ENCODE measurements around the gene NSF.
"Not testable (repeated sequence)": the region's sequence is repeated elsewhere in the genome, so short reads cannot be mapped to it uniquely, and the experiment has no call there.

NSF gene

GRCh38 chr17:46773676-46774075 lies 183.2 kb downstream of the NSF start:
- no peak for DNase-seq (ENCODE audit: low read depth in 3 of 3)

- no peak for DNase-seq (ENCODE audit: low read depth in 3 of 3)
These were observed 183.8 kb downstream of the NSF start for GRCh38 chr17:46774108-46774737.

- no peak for DNase-seq (ENCODE audit: low read depth in 3 of 3)
These were observed 186.0 kb downstream of the NSF start for GRCh38 chr17:46776298-46777005.

GRCh38 chr17:46777943-46778915 lies 187.8 kb downstream of the NSF start:
- DNase-seq (ENCODE audit: low read depth in 3 of 3): no peak

GRCh38 chr17:46780003-46780373 lies 189.5 kb downstream of the NSF start:
- no peak for DNase-seq (ENCODE audit: low read depth in 3 of 3)

GRCh38 chr17:46782250-46782953 lies 191.9 kb downstream of the NSF start:
- DNase-seq (ENCODE audit: low read depth in 3 of 3): no peak

- DNase-seq (ENCODE audit: low read depth in 3 of 3): no peak
These were observed 192.6 kb downstream of the NSF start for GRCh38 chr17:46783031-46783593.

GRCh38 chr17:46785696-46786095 lies 195.2 kb downstream of the NSF start:
- no peak for DNase-seq (ENCODE audit: low read depth in 3 of 3)

- no peak for DNase-seq (ENCODE audit: low read depth in 3 of 3)
These were observed 197.0 kb downstream of the NSF start for GRCh38 chr17:46787478-46787877.

- DNase-seq (ENCODE audit: low read depth in 3 of 3): no peak
These were observed 197.8 kb downstream of the NSF start for GRCh38 chr17:46788300-46788699.

GRCh38 chr17:46788796-46789195 lies 198.3 kb downstream of the NSF start:
- no peak for DNase-seq (ENCODE audit: low read depth in 3 of 3)

- no peak for DNase-seq (ENCODE audit: low read depth in 3 of 3)
These were observed 199.1 kb downstream of the NSF start for GRCh38 chr17:46789610-46790009.

- no peak for DNase-seq (ENCODE audit: low read depth in 3 of 3)
These were observed 199.7 kb downstream of the NSF start for GRCh38 chr17:46790216-46790615.

- no peak for DNase-seq (ENCODE audit: low read depth in 3 of 3)
These were observed 201.1 kb downstream of the NSF start for GRCh38 chr17:46791531-46791930.

- DNase-seq (ENCODE audit: low read depth in 3 of 3): no peak
These were observed 201.6 kb downstream of the NSF start for GRCh38 chr17:46792071-46792470.

GRCh38 chr17:46793023-46793422 lies 202.6 kb downstream of the NSF start:
- not testable (repeated sequence) for DNase-seq (ENCODE audit: low read depth in 3 of 3)

- DNase-seq (ENCODE audit: low read depth in 3 of 3): no peak
These were observed 203.1 kb downstream of the NSF start for GRCh38 chr17:46793541-46793940.

- DNase-seq (ENCODE audit: low read depth in 3 of 3): no peak
These were observed 203.8 kb downstream of the NSF start for GRCh38 chr17:46794318-46794717.

- DNase-seq (ENCODE audit: low read depth in 3 of 3): no peak
These were observed 205.0 kb downstream of the NSF start for GRCh38 chr17:46795379-46795952.

- DNase-seq (ENCODE audit: low read depth in 3 of 3): no peak
These were observed 205.6 kb downstream of the NSF start for GRCh38 chr17:46796084-46796483.

GRCh38 chr17:46796524-46796923 lies 206.1 kb downstream of the NSF start:
- no peak for DNase-seq (ENCODE audit: low read depth in 3 of 3)
